Measurements from ENCODE around the gene GPR160. TPM values are rescaled to one million over a fixed set of nuclear protein-coding genes. Genes with fewer than 3 reads are reported as not detected.
A peak's percentile ranks its signal among the peaks of the same experiment; 100 is the strongest.

The GPR160 gene
- total and polyA plus RNA-seq, 2 experiments from 2014 or later, result 39.4 to 55.7 TPM

GRCh38 chr3:170003881-170004356 lies 33.9 kb upstream of the GPR160 start:
- H3K9me3 Mint-ChIP-seq, result no peaks in the 10 kb centered on the region
- H3K4me3 Mint-ChIP-seq, result no peak overlapping the region
- TF ChIP-seq POLR2AphosphoS5 (IDR thresholded peaks at IDR 0.05; ENCODE audit: low read depth), result no peak
- TF ChIP-seq, protein P1, sequence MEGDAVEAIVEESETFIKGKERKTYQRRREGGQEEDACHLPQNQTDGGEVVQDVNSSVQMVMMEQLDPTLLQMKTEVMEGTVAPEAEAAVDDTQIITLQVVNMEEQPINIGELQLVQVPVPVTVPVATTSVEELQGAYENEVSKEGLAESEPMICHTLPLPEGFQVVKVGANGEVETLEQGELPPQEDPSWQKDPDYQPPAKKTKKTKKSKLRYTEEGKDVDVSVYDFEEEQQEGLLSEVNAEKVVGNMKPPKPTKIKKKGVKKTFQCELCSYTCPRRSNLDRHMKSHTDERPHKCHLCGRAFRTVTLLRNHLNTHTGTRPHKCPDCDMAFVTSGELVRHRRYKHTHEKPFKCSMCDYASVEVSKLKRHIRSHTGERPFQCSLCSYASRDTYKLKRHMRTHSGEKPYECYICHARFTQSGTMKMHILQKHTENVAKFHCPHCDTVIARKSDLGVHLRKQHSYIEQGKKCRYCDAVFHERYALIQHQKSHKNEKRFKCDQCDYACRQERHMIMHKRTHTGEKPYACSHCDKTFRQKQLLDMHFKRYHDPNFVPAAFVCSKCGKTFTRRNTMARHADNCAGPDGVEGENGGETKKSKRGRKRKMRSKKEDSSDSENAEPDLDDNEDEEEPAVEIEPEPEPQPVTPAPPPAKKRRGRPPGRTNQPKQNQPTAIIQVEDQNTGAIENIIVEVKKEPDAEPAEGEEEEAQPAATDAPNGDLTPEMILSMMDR (conservative IDR thresholded peaks at IDR 0.05; ENCODE audit: low read depth in 2 of 2), result no peak
- ATAC-seq, result no peak
- Histone ChIP-seq H3K4me1 (ENCODE audit: insufficient read depth) (no peaks in the 10 kb centered on the region), H3K9me2 (ENCODE audit: insufficient read depth) (no peaks in the 10 kb centered on the region), H4K20me1 (replicated peaks; ENCODE audit: insufficient read depth) (no peaks in the 10 kb centered on the region), H3F3A (replicated peaks; ENCODE audit: low read depth) (no peaks in the 10 kb centered on the region), H3K4me3 (no peak overlapping the region), H2AFZ (no peak overlapping the region), H3K27ac (ENCODE audit: low read depth) (no peak overlapping the region), H3K79me2 (replicated peaks; ENCODE audit: insufficient read depth) (no peaks in the 10 kb centered on the region), H3K4me2 (no peak overlapping the region), H3K36me3 (ENCODE audit: insufficient read depth) (no peaks in the 10 kb centered on the region), H3K27me3 (ENCODE audit: insufficient read depth) (no peaks in the 10 kb centered on the region)
- peaks cover 2% of the 10 kb centered on the region for H3K27me3 Mint-ChIP-seq (ENCODE audit: insufficient read depth, low read depth, poor library complexity)
- no peak overlapping the region for H3K27ac Mint-ChIP-seq
- peaks cover 3% of the 10 kb centered on the region; the same call in 1 of the 3 replicates for H3K36me3 Mint-ChIP-seq (ENCODE audit: low read depth)
- DNase-seq (ENCODE audit: low spot score), result no peak
- peaks cover 3% of the 10 kb centered on the region; the same call in 2 of the 3 replicates for H3K4me1 Mint-ChIP-seq

DNA sequence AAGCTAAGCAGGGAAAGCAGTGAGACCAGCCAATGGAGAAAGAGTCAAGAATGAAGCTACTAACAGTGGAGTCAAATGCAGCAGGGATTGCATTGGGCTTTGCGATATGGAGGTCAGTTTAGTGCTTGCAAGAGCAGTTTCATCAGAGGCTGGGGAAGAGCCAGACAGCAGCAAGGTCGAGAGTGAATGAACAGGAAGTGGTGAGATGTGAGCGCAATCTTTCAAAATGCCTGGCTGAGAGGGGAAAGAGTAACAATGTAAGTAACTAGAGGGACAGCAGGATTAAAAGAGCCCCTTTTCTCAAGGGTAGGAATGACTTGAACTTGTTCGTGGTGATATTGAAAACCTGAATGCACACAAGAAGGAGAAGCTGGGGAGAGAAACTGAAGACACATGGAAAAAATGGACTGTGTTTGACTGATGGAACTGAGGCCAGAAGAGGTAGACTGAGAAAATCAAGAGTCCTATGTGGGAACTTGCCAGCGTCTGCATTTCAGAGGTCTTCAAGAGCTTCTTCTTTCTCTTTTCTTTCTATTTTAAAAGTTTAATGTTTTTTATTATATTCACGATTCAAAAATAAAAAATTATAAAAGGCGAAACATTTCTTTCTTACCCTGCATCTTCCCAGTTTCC lies 30.6 kb upstream of the GPR160 start:
- peaks cover 2% of the 10 kb centered on the region for H3K27me3 Mint-ChIP-seq (ENCODE audit: insufficient read depth, low read depth, poor library complexity)
- no peak for DNase-seq (ENCODE audit: low spot score)
- peak overlapping the region; percentile 89; the same call in 1 of the 2 replicates for H2AFZ ChIP-seq
- H3K79me2 ChIP-seq (replicated peaks; ENCODE audit: insufficient read depth), result no peaks in the 10 kb centered on the region
- H3K9me3 Mint-ChIP-seq, result no peaks in the 10 kb centered on the region
- no peaks in the 10 kb centered on the region for H3K36me3 ChIP-seq (ENCODE audit: insufficient read depth)
- no peaks in the 10 kb centered on the region for H4K20me1 ChIP-seq (replicated peaks; ENCODE audit: insufficient read depth)
- no peak overlapping the region for H3K27ac Mint-ChIP-seq
- no peak overlapping the region for H3K4me3 Mint-ChIP-seq
- H3K4me1 ChIP-seq (ENCODE audit: insufficient read depth), result no peaks in the 10 kb centered on the region
- no peaks in the 10 kb centered on the region for H3F3A ChIP-seq (replicated peaks; ENCODE audit: low read depth)
- H3K27ac ChIP-seq (ENCODE audit: low read depth), result no peak overlapping the region
- H3K36me3 Mint-ChIP-seq (ENCODE audit: low read depth), result no peaks in the 10 kb centered on the region
- H3K9me2 ChIP-seq (ENCODE audit: insufficient read depth), result no peaks in the 10 kb centered on the region
- no peak for ATAC-seq
- H3K4me1 Mint-ChIP-seq, result peaks cover 3% of the 10 kb centered on the region; the same call in 2 of the 3 replicates
- no peak overlapping the region for H3K4me2 ChIP-seq
- H3K4me3 ChIP-seq, result no peak overlapping the region
- TF ChIP-seq REST (IDR thresholded peaks at IDR 0.05; ENCODE audit: unreplicated experiment) (no peak), STAT1 (IDR thresholded peaks at IDR 0.05; ENCODE audit: unreplicated experiment) (no peak), ZNF114 (CRISPR knock-in tag; IDR thresholded peaks at IDR 0.05) (no peak), EZH2phosphoT487 (IDR thresholded peaks at IDR 0.05; ENCODE audit: unreplicated experiment) (no peak), POLR2AphosphoS5 (IDR thresholded peaks at IDR 0.05; ENCODE audit: low read depth) (no peak)
- no peaks in the 10 kb centered on the region for H3K27me3 ChIP-seq (ENCODE audit: insufficient read depth)

Measured in GM23338 (cell line).